ENCODE measurements around the gene CCDC190. TPM values are rescaled to one million over a fixed set of nuclear protein-coding genes. Genes with fewer than 3 reads are reported as not detected.

Gene CCDC190
- total and polyA plus RNA-seq, 2 of the 13 experiments (the other 11 are each of a cell fraction or from before 2014, with no cell fraction given), result not detected

DNA sequence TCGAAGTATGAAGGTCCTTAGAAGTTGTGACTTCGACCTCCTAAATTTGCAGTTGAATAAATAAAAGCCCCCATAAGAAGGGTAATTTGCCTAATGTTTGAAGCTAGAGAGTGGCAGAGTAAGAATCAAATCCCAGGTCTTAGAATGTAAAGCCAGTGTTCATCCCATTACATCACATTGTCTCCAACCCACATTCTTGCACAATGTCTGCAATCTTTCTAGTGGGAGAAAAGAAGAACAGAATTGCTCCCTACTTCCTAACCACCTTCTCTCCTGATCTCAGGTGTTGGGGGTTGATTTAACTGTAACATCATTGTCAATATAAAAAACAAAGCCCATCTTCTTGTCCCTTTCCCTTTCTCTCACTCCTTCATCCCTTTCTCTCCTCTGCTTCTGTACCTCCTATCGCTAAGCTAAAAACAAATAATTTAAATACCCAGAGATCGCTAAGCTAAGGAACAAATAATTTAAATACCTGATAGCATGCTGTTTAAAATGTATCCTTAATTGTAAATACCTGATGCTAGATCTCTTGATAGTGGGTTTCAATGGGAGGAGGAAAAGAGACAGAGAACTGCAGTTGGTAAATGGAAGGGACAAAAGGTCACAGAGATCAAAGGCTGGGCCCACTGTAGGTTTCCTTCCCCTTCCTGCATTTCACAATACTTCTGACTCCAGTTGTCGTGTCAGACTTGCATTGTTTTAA is 32.1 kb upstream of the CCDC190 start (continued):
- no peak for TF ChIP-seq ATF5 (CRISPR knock-in tag; IDR thresholded peaks at IDR 0.05; ENCODE audit: low read depth)
- peak; percentile 22 for TF ChIP-seq SKI (IDR thresholded peaks at IDR 0.05; ENCODE audit: partially characterized antibody)
- no peak for TF ChIP-seq ZNF432 (CRISPR knock-in tag; IDR thresholded peaks at IDR 0.05; ENCODE audit: borderline replicate concordance)
- TF ChIP-seq TCF12 (IDR thresholded peaks at IDR 0.05), result no peak
- no peak for TF ChIP-seq TCF12 (CRISPR knock-in tag; IDR thresholded peaks at IDR 0.05)
- TF ChIP-seq, protein P1, sequence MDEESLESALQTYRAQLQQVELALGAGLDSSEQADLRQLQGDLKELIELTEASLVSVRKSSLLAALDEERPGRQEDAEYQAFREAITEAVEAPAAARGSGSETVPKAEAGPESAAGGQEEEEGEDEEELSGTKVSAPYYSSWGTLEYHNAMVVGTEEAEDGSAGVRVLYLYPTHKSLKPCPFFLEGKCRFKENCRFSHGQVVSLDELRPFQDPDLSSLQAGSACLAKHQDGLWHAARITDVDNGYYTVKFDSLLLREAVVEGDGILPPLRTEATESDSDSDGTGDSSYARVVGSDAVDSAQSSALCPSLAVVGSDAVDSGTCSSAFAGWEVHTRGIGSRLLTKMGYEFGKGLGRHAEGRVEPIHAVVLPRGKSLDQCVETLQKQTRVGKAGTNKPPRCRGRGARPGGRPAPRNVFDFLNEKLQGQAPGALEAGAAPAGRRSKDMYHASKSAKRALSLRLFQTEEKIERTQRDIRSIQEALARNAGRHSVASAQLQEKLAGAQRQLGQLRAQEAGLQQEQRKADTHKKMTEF (CRISPR knock-in tag; IDR thresholded peaks at IDR 0.05), result peak; percentile 83
- no peak for TF ChIP-seq NR3C1 (CRISPR knock-in tag; IDR thresholded peaks at IDR 0.05)
- TF ChIP-seq ZFP36 (IDR thresholded peaks at IDR 0.05; ENCODE audit: borderline replicate concordance, low read depth, low read length, partially characterized antibody), result no peak
- TF ChIP-seq, protein P2, sequence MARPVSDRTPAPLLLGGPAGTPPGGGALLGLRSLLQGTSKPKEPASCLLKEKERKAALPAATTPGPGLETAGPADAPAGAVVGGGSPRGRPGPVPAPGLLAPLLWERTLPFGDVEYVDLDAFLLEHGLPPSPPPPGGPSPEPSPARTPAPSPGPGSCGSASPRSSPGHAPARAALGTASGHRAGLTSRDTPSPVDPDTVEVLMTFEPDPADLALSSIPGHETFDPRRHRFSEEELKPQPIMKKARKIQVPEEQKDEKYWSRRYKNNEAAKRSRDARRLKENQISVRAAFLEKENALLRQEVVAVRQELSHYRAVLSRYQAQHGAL (CRISPR knock-in tag; IDR thresholded peaks at IDR 0.05; ENCODE audit: not compliant biosample characterization), result no peak
- TF ChIP-seq ZNF512B (CRISPR knock-in tag; IDR thresholded peaks at IDR 0.05; ENCODE audit: borderline replicate concordance), result no peak
- no peak for TF ChIP-seq ZNF784 (CRISPR knock-in tag; IDR thresholded peaks at IDR 0.05; ENCODE audit: borderline replicate concordance)
- TF ChIP-seq ZNF232 (CRISPR knock-in tag; IDR thresholded peaks at IDR 0.05; ENCODE audit: borderline replicate concordance), result no peak
- TF ChIP-seq ZNF503 (CRISPR knock-in tag; IDR thresholded peaks at IDR 0.05), result peak; percentile 61; the same call in 1 of the 2 replicates
- no peak for TF ChIP-seq XBP1 (CRISPR knock-in tag; IDR thresholded peaks at IDR 0.05)
- TF ChIP-seq ZNF331 (CRISPR knock-in tag; IDR thresholded peaks at IDR 0.05), result peak; percentile 83; the same call in 1 of the 2 replicates
- no peak for TF ChIP-seq SAFB2 (CRISPR knock-in tag; IDR thresholded peaks at IDR 0.05; ENCODE audit: borderline replicate concordance, low read depth)
- TF ChIP-seq NR1H2 (CRISPR knock-in tag; IDR thresholded peaks at IDR 0.05; ENCODE audit: borderline replicate concordance, low read depth), result no peak
- no peak for TF ChIP-seq MNT (IDR thresholded peaks at IDR 0.05)
